Measurements from ENCODE around the gene CLEC19A.

Gene CLEC19A

DNA sequence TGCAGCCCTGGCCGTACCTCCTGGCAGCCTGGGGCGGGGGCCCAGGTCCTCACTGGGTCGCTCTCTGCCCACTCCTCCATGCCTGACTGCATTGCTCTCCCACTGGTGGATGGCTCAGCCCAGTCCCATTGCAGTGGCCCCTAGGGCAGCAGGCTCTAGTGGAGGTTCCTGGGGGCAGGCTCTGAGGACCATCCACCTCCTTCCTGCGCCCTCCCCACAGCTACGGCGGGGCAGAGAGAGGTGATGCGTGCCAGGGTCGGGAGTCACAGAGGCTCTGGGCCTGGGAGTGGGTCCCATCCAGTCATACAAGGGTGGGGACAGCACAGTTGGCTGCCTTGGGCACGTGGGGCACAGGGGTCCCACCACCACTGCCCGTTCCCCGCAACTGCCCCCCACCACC lies 44.0 kb upstream of the CLEC19A start:
- no peak for DNase-seq (ENCODE audit: low spot score)
- TF ChIP-seq, protein P1, sequence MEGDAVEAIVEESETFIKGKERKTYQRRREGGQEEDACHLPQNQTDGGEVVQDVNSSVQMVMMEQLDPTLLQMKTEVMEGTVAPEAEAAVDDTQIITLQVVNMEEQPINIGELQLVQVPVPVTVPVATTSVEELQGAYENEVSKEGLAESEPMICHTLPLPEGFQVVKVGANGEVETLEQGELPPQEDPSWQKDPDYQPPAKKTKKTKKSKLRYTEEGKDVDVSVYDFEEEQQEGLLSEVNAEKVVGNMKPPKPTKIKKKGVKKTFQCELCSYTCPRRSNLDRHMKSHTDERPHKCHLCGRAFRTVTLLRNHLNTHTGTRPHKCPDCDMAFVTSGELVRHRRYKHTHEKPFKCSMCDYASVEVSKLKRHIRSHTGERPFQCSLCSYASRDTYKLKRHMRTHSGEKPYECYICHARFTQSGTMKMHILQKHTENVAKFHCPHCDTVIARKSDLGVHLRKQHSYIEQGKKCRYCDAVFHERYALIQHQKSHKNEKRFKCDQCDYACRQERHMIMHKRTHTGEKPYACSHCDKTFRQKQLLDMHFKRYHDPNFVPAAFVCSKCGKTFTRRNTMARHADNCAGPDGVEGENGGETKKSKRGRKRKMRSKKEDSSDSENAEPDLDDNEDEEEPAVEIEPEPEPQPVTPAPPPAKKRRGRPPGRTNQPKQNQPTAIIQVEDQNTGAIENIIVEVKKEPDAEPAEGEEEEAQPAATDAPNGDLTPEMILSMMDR (IDR thresholded peaks at IDR 0.05; ENCODE audit: extremely low read depth, insufficient read depth, missing control alignments), result no peak
- in situ Hi-C loops (cut with MboI; ENCODE audit: low pct_unique_long_range_greater_than_20kb, low sequenced_read_pairs, unreplicated experiment), result no loop called here

DNA sequence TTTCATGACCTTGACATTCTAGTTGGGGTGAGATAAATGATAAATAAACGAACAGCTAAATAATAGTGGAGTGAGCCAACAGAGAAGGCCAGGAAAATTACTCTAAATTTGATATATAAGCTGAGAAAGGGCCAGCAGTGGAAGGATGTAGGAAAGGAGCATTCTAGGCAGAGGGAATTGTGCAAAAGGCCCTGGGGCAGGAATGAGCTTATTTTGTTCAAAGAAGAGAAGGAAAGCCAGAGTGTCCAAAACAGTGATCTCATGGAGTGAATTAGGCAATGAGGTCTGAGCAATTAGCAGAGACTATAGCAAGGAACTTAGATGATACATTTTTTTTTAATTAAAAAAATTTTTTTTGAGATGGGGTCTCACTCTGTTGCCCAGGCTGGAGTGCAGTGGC lies 43.3 kb upstream of the CLEC19A start:
- TF ChIP-seq, protein P1 (IDR thresholded peaks at IDR 0.05; ENCODE audit: extremely low read depth, insufficient read depth, missing control alignments), result no peak
- in situ Hi-C loops (cut with MboI; ENCODE audit: low pct_unique_long_range_greater_than_20kb, low sequenced_read_pairs, unreplicated experiment), result no loop called here
- no peak for DNase-seq (ENCODE audit: low spot score)

GRCh38 chr16:19242987-19243575 lies 42.5 kb upstream of the CLEC19A start:
- no peak for DNase-seq (ENCODE audit: low spot score)
- in situ Hi-C loops (cut with MboI; ENCODE audit: low pct_unique_long_range_greater_than_20kb, low sequenced_read_pairs, unreplicated experiment), result no loop called here
- TF ChIP-seq, protein P1 (IDR thresholded peaks at IDR 0.05; ENCODE audit: extremely low read depth, insufficient read depth, missing control alignments), result no peak

- DNase-seq (ENCODE audit: low spot score), result no peak
- in situ Hi-C loops (cut with MboI; ENCODE audit: low pct_unique_long_range_greater_than_20kb, low sequenced_read_pairs, unreplicated experiment), result no loop called here
Observed at GRCh38 chr16:19245326-19245925, 40.1 kb upstream of the CLEC19A start.

GRCh38 chr16:19252904-19253303 lies 32.6 kb upstream of the CLEC19A start:
- in situ Hi-C loops (cut with MboI; ENCODE audit: low pct_unique_long_range_greater_than_20kb, low sequenced_read_pairs, unreplicated experiment), result no loop called here
- no peak for DNase-seq (ENCODE audit: low spot score)

More at GRCh38 chr16:19245326-19245925, 40.1 kb upstream of the CLEC19A start:
- TF ChIP-seq, protein P1 (IDR thresholded peaks at IDR 0.05; ENCODE audit: extremely low read depth, insufficient read depth, missing control alignments), result no peak

GRCh38 chr16:19254611-19255010 lies 30.9 kb upstream of the CLEC19A start:
- in situ Hi-C loops (cut with MboI; ENCODE audit: low pct_unique_long_range_greater_than_20kb, low sequenced_read_pairs, unreplicated experiment), result no loop called here
- TF ChIP-seq, protein P1 (IDR thresholded peaks at IDR 0.05; ENCODE audit: extremely low read depth, insufficient read depth, missing control alignments), result no peak
- no peak for DNase-seq (ENCODE audit: low spot score)

More at GRCh38 chr16:19252904-19253303, 32.6 kb upstream of the CLEC19A start:
- TF ChIP-seq, protein P1 (IDR thresholded peaks at IDR 0.05; ENCODE audit: extremely low read depth, insufficient read depth, missing control alignments), result no peak
